Neutrophil (primary cell): ENCODE measurements around the gene PAMR1.

Source experiments
- H3K27ac ChIP-seq: fragments of 200-600 bp; sonication (generic); 2 replicates; pipeline ENCODE4 v1.5.1; 2016; ENCODE audit warnings: mild to moderate bottlenecking, moderate library complexity
- H3K27me3 ChIP-seq: fragments of 200-600 bp; sonication (generic); 2 replicates; pipeline ENCODE4 v1.6.0; 2016; ENCODE audit warnings: mild to moderate bottlenecking
- H3K36me3 ChIP-seq: fragments of 200-600 bp; sonication (generic); 2 replicates; pipeline ENCODE4 v1.5.1; 2017
- H3K4me1 ChIP-seq, 2 experiments: fragments of 200-600 bp in 1 of 2; sonication (generic) in 1 of 2; 1 replicate in 1 of 2; 2 replicates in 1 of 2; pipeline versions ENCODE4 v1.5.1 to v1.6.1; 2013 to 2016; ENCODE audit warnings: low read depth in 1 of 2, low read length in 1 of 2, mild to moderate bottlenecking in 1 of 2, moderate library complexity in 1 of 2; ENCODE audit not compliant: control insufficient read depth in 1 of 2, insufficient read depth in 1 of 2
- H3K4me3 ChIP-seq, 2 experiments: fragments of 200-600 bp in 1 of 2; sonication (generic) in 1 of 2; 1 replicate in 1 of 2; 2 replicates in 1 of 2; pipeline ENCODE4 v1.5.1; 2013 to 2016; ENCODE audit warnings: low read depth in 1 of 2, low read length in 1 of 2, mild to moderate bottlenecking in 1 of 2, moderate library complexity in 1 of 2
- H3K9me3 ChIP-seq: fragments of 200-600 bp; sonication (generic); 2 replicates; pipeline ENCODE4 v1.5.1; 2016
- CTCF ChIP-seq: fragments of 200-600 bp; sonication (generic); IDR thresholded peaks from 2 replicates; pipeline ENCODE4 v1.5.1; 2016; ENCODE audit warnings: antibody characterized with exemption

PAMR1 gene, protein sequence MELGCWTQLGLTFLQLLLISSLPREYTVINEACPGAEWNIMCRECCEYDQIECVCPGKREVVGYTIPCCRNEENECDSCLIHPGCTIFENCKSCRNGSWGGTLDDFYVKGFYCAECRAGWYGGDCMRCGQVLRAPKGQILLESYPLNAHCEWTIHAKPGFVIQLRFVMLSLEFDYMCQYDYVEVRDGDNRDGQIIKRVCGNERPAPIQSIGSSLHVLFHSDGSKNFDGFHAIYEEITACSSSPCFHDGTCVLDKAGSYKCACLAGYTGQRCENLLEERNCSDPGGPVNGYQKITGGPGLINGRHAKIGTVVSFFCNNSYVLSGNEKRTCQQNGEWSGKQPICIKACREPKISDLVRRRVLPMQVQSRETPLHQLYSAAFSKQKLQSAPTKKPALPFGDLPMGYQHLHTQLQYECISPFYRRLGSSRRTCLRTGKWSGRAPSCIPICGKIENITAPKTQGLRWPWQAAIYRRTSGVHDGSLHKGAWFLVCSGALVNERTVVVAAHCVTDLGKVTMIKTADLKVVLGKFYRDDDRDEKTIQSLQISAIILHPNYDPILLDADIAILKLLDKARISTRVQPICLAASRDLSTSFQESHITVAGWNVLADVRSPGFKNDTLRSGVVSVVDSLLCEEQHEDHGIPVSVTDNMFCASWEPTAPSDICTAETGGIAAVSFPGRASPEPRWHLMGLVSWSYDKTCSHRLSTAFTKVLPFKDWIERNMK

DNA sequence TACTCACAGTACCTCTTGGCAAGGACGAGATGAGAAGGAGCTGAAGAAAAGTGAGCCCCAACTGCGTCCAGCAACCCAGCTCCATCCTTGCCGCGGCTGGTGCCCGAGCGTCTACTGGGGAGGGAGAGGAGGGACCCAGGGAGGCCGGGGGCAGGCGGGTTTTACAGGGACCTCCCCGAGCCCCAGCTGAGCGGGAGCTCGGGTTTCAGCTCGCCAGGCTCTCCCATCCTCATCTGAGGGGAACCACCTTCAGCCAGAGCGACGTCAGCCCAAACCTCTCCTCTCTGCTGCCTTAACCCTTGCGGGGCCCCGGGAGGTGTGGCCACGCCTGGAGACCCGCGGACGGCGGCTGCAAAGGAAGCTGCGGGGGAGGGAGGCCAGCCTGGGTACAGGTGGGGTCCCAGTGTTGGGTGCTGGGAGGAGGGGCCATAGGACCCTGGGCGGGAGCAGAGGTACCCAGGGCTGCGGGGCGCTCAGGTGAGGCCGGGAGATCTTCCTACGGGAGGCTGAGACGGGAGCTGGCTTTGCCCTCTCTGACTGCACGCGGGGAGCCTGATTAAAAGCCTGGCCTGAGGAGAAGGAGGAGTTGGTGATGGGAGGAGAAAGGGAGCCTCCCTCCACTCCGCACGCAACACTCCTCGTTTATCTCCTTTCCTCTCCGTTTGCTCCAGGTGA, at the start of gene PAMR1:
Gene PAMR1, minus strand, starts transcription at position 116 of the 675 bp plus-strand sequence. Its CDS starts 31 bp downstream, at position 85.
- H3K9me3 ChIP-seq, result no peaks in the 10 kb centered on the region
- no peak within 1 kb of the TSS for H3K4me3 ChIP-seq
- peaks cover 96% of the 10 kb centered on the region for H3K27me3 ChIP-seq
- no peaks in the 10 kb centered on the region for H3K36me3 ChIP-seq
- no peak for TF ChIP-seq CTCF
- H3K27ac ChIP-seq, result no peak within 1 kb of the TSS
- H3K4me1 ChIP-seq, result no peaks in the 10 kb centered on the region

GRCh38 chr11:35571696-35572095, 46.3 kb upstream of the PAMR1 start:
- TF ChIP-seq CTCF, result no peak
- Histone ChIP-seq H3K4me3 (no peak overlapping the region), H3K36me3 (no peaks in the 10 kb centered on the region), H3K4me1 (peaks cover 0 to 9% of the 10 kb centered on the region in 2 experiments), H3K27me3 (peaks cover 10% of the 10 kb centered on the region), H3K27ac (no peak overlapping the region), H3K9me3 (no peaks in the 10 kb centered on the region)

DNA sequence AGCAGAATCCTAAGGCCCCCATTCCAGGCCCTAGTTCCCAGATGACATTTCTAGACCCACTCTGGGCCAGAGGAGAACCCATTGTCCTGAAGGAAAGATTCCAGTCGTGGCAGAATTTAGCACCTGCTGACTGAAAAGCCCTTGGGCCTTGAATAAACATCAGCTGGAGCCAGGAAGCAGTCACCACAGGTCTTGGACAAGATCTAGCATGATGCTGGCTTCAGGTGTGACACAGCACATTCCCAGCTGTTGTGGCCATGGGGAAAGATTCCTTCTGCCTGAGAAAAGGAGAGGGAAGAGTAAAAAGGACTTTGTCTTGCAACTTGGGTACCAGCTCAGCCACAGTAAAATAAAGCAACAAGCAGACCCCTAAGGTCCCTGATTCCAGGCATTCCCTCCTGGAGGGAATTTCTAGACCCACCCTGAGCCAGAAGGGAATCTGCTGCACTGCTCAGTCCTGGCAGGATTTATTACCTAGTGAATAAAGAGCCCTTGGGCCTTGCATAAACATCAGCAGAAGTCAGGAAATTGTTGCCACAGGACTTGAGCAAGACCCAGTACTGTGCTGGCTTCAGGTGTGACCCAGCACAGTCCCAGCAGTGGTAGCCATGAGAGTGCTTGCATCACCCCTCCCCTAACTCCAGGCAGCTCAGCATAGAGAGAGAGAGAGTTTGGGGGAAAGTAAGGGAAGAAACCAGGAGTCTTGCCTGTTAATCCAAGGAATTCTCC, 42.5 kb upstream of the PAMR1 start:
- Histone ChIP-seq H3K27me3 (peaks cover 14% of the 10 kb centered on the region), H3K4me1 (peaks cover 0 to 9% of the 10 kb centered on the region in 2 experiments), H3K9me3 (no peaks in the 10 kb centered on the region), H3K4me3 (no peak overlapping the region), H3K36me3 (no peaks in the 10 kb centered on the region), H3K27ac (no peak overlapping the region)
- TF ChIP-seq CTCF, result no peak

GRCh38 chr11:35566885-35567284, 41.5 kb upstream of the PAMR1 start:
- Histone ChIP-seq H3K4me3 (no peak overlapping the region), H3K4me1 (peaks cover 0 to 9% of the 10 kb centered on the region in 2 experiments), H3K9me3 (no peaks in the 10 kb centered on the region), H3K36me3 (no peaks in the 10 kb centered on the region), H3K27ac (no peak overlapping the region), H3K27me3 (peaks cover 20% of the 10 kb centered on the region)
- TF ChIP-seq CTCF, result no peak

GRCh38 chr11:35566181-35566580, 40.8 kb upstream of the PAMR1 start:
- peaks cover 0 to 9% of the 10 kb centered on the region in 2 experiments for H3K4me1 ChIP-seq
- no peak overlapping the region for H3K4me3 ChIP-seq
- no peaks in the 10 kb centered on the region for H3K9me3 ChIP-seq
- H3K36me3 ChIP-seq, result no peaks in the 10 kb centered on the region
- no peak overlapping the region for H3K27ac ChIP-seq
- peaks cover 24% of the 10 kb centered on the region for H3K27me3 ChIP-seq
- TF ChIP-seq CTCF, result no peak
